ENCODE data around the gene GLG1. TPM values are rescaled to one million over a fixed set of nuclear protein-coding genes. Genes with fewer than 3 reads are reported as not detected.

GLG1 gene
- total RNA-seq, 4 donors from 2014 or later = 77.0 to 154 (median 127) TPM

GRCh38 chr16:74617206-74617788 is 10.4 kb upstream of the GLG1 start:
- Histone ChIP-seq H3K4me1 (no peaks in the 10 kb centered on the region), H3K36me3 (peaks cover 0 to 6% (median 3%) of the 10 kb centered on the region in 4 donors), H3K27ac (no peak overlapping the region), H3K4me3 (no peak overlapping the region), H3K9me3 (no peaks in the 10 kb centered on the region), H3K27me3 (no peaks in the 10 kb centered on the region)
- in situ Hi-C loops (cut with MboI; ENCODE audit: low pct_ligation_motif_present in 1 of 4, low pct_unique_long_range_greater_than_20kb in 1 of 4, low sequenced_read_pairs in 3 of 4) (loop anchor here in 3 of 4 donors (25.0 kb wide), 3 partner anchors 130 to 305 kb away; no protein-coding TSS in a partner anchor), intact Hi-C loops (cut with DNase I; ENCODE audit: low total_unique reads) (no loop called here)
- DNase-seq = no peak
- TF ChIP-seq EP300 (IDR thresholded peaks at IDR 0.05; ENCODE audit: low read depth) = no peak
- 100% methylated on average over 1 of the region's 1 CpG for whole genome bisulfite sequencing, 2 donors (ENCODE audit: low coverage in 1 of 2)

DNA sequence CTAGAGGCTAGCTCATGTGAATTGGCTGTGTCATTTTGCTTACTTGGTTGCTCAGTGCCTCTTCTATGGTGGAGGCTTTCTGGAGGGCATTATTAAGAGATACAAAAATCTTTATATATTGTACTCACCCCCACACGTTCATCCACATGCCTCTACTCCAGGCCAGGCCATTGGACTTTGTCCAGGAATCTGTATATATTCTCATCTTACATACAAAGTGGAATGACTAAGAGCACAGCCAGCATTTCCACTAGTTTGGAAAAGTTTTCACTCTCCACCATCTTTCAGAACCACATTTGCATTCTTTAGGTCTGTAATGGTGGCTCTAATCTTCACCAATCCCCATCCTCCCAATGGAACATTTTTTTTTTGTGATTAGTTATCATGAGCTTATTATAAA is 4.8 kb upstream of the GLG1 start:
- in situ Hi-C loops (cut with MboI; ENCODE audit: low pct_ligation_motif_present in 1 of 4, low pct_unique_long_range_greater_than_20kb in 1 of 4, low sequenced_read_pairs in 3 of 4) = loop anchor here in 3 of 4 donors (25.0 kb wide), 3 partner anchors 124 to 299 kb away; no protein-coding TSS in a partner anchor
- intact Hi-C loops (cut with DNase I; ENCODE audit: low total_unique reads) = no loop called here

GRCh38 chr16:74608944-74609343 is 2.0 kb upstream of the GLG1 start:
- H3K36me3 ChIP-seq = no peaks in the 10 kb centered on the region
- WGBS, 2 donors (ENCODE audit: low coverage in 1 of 2) = 80 to 84% methylated on average over 5 to 6 of the region's 6 CpGs
- no peak for DNase-seq
- H3K4me1 ChIP-seq = peaks cover 17 to 28% (median 19%) of the 10 kb centered on the region in 4 donors
- no peak for TF ChIP-seq POLR2AphosphoS5 (IDR thresholded peaks at IDR 0.05)
- TF ChIP-seq EP300 (IDR thresholded peaks at IDR 0.05; ENCODE audit: low read depth) = no peak
- no peak for TF ChIP-seq POLR2A (IDR thresholded peaks at IDR 0.05)
- TF ChIP-seq CTCF (IDR thresholded peaks at IDR 0.05) = no peak
- intact Hi-C loops (cut with DNase I; ENCODE audit: low total_unique reads) = no loop called here
- no peak overlapping the region for H3K27ac ChIP-seq
- H3K4me3 ChIP-seq = no peak overlapping the region
- no peaks in the 10 kb centered on the region for H3K27me3 ChIP-seq
- no peaks in the 10 kb centered on the region for H3K9me3 ChIP-seq
- in situ Hi-C loops (cut with MboI; ENCODE audit: low pct_ligation_motif_present in 1 of 4, low pct_unique_long_range_greater_than_20kb in 1 of 4, low sequenced_read_pairs in 3 of 4) = loop anchor here in 3 of 4 donors (25.0 kb wide), 3 partner anchors 122 to 297 kb away; no protein-coding TSS in a partner anchor

More for the DNA sequence above, 4.8 kb upstream of the GLG1 start:
- H3K4me3 ChIP-seq = no peak overlapping the region
- H3K36me3 ChIP-seq = no peaks in the 10 kb centered on the region
- H3K4me1 ChIP-seq = peaks cover 0 to 10% (median 2%) of the 10 kb centered on the region in 4 donors
- no peak for DNase-seq
- 61 to 67% methylated on average over 1 of the region's 1 CpG for WGBS, 2 donors (ENCODE audit: low coverage in 1 of 2)
- no peak overlapping the region for H3K27ac ChIP-seq
- TF ChIP-seq POLR2A (IDR thresholded peaks at IDR 0.05) (no peak), EP300 (IDR thresholded peaks at IDR 0.05; ENCODE audit: low read depth) (no peak), CTCF (IDR thresholded peaks at IDR 0.05) (no peak), POLR2AphosphoS5 (IDR thresholded peaks at IDR 0.05) (no peak)
- no peaks in the 10 kb centered on the region for H3K27me3 ChIP-seq
- H3K9me3 ChIP-seq = no peaks in the 10 kb centered on the region

- H3K27ac ChIP-seq = peak overlapping the region in 2 of 4 donors; percentile 96 to 99
- peaks cover 21 to 34% (median 25%) of the 10 kb centered on the region in 4 donors for H3K4me1 ChIP-seq
- no peaks in the 10 kb centered on the region for H3K36me3 ChIP-seq
- no peak overlapping the region for H3K4me3 ChIP-seq
- in situ Hi-C loops (cut with MboI; ENCODE audit: low pct_ligation_motif_present in 1 of 4, low pct_unique_long_range_greater_than_20kb in 1 of 4, low sequenced_read_pairs in 3 of 4) (loop anchor here in 3 of 4 donors (25.0 kb wide), 3 partner anchors 121 to 296 kb away; no protein-coding TSS in a partner anchor), intact Hi-C loops (cut with DNase I; ENCODE audit: low total_unique reads) (no loop called here)
- no peaks in the 10 kb centered on the region for H3K27me3 ChIP-seq
- TF ChIP-seq EP300 (IDR thresholded peaks at IDR 0.05; ENCODE audit: low read depth) (no peak), CTCF (IDR thresholded peaks at IDR 0.05) (no peak), POLR2A (IDR thresholded peaks at IDR 0.05) (no peak), POLR2AphosphoS5 (IDR thresholded peaks at IDR 0.05) (no peak)
- WGBS, 2 donors (ENCODE audit: low coverage in 1 of 2) = 91 to 92% methylated on average over 2 to 6 of the region's 6 CpGs
- no peaks in the 10 kb centered on the region for H3K9me3 ChIP-seq
- no peak for DNase-seq
These were observed 1.5 kb upstream of the GLG1 start for GRCh38 chr16:74608381-74608780.

Data from transverse colon (tissue), 4 donors.